ENCODE results near the gene ZKSCAN5. TPM values are rescaled to one million over a fixed set of nuclear protein-coding genes. Genes with fewer than 3 reads are reported as not detected.
A peak's percentile ranks its signal among the peaks of the same experiment; 100 is the strongest.

ZKSCAN5 gene
- total and polyA plus RNA-seq, 2 experiments from 2014 or later, result 4.6 to 13.4 TPM

- peak overlapping the region; percentile 98 for H3K4me2 ChIP-seq
- peaks cover 27% of the 10 kb centered on the region for H3K36me3 Mint-ChIP-seq (ENCODE audit: low read depth)
- H2AFZ ChIP-seq, result no peak overlapping the region
- no peaks in the 10 kb centered on the region for H3K9me2 ChIP-seq (ENCODE audit: insufficient read depth)
- no peak overlapping the region for H3K27ac ChIP-seq (ENCODE audit: low read depth)
- H3K27me3 Mint-ChIP-seq (ENCODE audit: insufficient read depth, low read depth, poor library complexity), result peaks cover 13% of the 10 kb centered on the region
- H3K4me1 ChIP-seq (ENCODE audit: insufficient read depth), result peaks cover 7% of the 10 kb centered on the region
- H3F3A ChIP-seq (replicated peaks; ENCODE audit: low read depth), result peaks cover 29% of the 10 kb centered on the region
- peak overlapping the region; percentile 98 for H3K4me3 Mint-ChIP-seq
- peak; percentile 41 for TF ChIP-seq REST (IDR thresholded peaks at IDR 0.05; ENCODE audit: unreplicated experiment)
- TF ChIP-seq ZNF462 (CRISPR knock-in tag; IDR thresholded peaks at IDR 0.05), result no peak
- H3K36me3 ChIP-seq (ENCODE audit: insufficient read depth), result peaks cover 11% of the 10 kb centered on the region; the same call in 1 of the 2 replicates
- ATAC-seq (no peak), DNase-seq (ENCODE audit: low spot score) (no peak)
- peaks cover 6% of the 10 kb centered on the region for H3K4me1 Mint-ChIP-seq
- no peak overlapping the region for H3K27ac Mint-ChIP-seq
- peaks cover 49% of the 10 kb centered on the region for H3K79me2 ChIP-seq (replicated peaks; ENCODE audit: insufficient read depth)
- H3K9me3 Mint-ChIP-seq, result no peaks in the 10 kb centered on the region
- no peaks in the 10 kb centered on the region for H3K27me3 ChIP-seq (ENCODE audit: insufficient read depth)
- peaks cover 12% of the 10 kb centered on the region; the same call in 1 of the 2 replicates for H4K20me1 ChIP-seq (replicated peaks; ENCODE audit: insufficient read depth)
- peak overlapping the region; percentile 99 for H3K4me3 ChIP-seq
Observed at GRCh38 chr7:99557196-99557607, 52.7 kb downstream of the ZKSCAN5 start.
